Activated T-helper 9 cell treated with anti-CD3 and anti-CD28 coated beads, Interleukin-2, amount 50 U/mL, for 16 hours (primary cell): ENCODE data around the gene OR52E2.

Experiments used
- DNase-seq: peaks from one replicate; pipeline ENCODE4 v3.0.0-alpha.2; 2020; ENCODE audit warnings: low read depth

The OR52E2 gene

DNA sequence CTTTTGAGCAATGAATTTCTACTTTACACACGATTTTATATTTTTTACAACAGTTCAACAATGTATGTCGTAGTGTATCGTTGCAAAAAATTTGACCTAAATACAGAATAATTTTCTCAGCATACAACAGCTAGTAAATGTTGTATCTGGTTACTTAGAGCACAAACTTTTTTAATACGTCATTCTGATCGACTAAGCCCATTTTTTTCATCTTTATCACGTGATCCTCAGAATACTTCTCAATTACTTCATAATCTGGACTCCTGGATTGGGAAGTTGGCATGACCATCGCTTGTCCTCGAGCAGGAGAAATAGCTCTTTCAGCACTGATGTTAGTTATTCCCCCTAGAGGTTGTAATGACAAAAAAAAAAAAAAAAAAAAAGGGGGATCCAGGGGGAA, 48.2 kb downstream of the OR52E2 start:
- no peak for DNase-seq
